Neural progenitor cell (in vitro differentiated cells): Measurements from ENCODE around the gene SLC27A5. TPM values are rescaled to one million over a fixed set of nuclear protein-coding genes. Genes with fewer than 3 reads are reported as not detected.

Experiments
- DNase-seq: peaks from one replicate; pipeline ENCODE4 v3.0.0-alpha.2; 2016; ENCODE audit warnings: low spot score
- H2AFZ ChIP-seq: fragments of 200-600 bp; sonication (generic); replicated peaks from 2 replicates; pipeline ENCODE4 v1.6.1; 2016; ENCODE audit warnings: antibody characterized with exemption
- H3F3A ChIP-seq: fragments of 200-600 bp; sonication (generic); 2 replicates; pipeline ENCODE4 v1.6.1; 2016; ENCODE audit warnings: antibody characterized with exemption, low read depth
- H3K27ac ChIP-seq: fragments of 200-600 bp; sonication (generic); 2 replicates; pipeline ENCODE4 v1.5.1; 2016; ENCODE audit warnings: mild to moderate bottlenecking
- H3K27me3 ChIP-seq: fragments of 200-600 bp; sonication (generic); 2 replicates; pipeline ENCODE4 v1.6.1; 2016; ENCODE audit warnings: mild to moderate bottlenecking, moderate library complexity
- H3K36me3 ChIP-seq: fragments of 200-600 bp; sonication (generic); 2 replicates; pipeline ENCODE4 v1.5.1; 2016
- H3K4me1 ChIP-seq: fragments of 200-600 bp; sonication (generic); 2 replicates; pipeline ENCODE4 v1.6.1; 2016; ENCODE audit warnings: mixed run types
- H3K4me2 ChIP-seq: fragments of 200-600 bp; sonication (generic); 2 replicates; pipeline ENCODE4 v1.6.1; 2016
- H3K4me3 ChIP-seq: fragments of 200-600 bp; sonication (generic); 2 replicates; pipeline ENCODE4 v1.5.1; 2016
- H3K79me2 ChIP-seq: fragments of 200-600 bp; sonication (generic); 2 replicates; pipeline ENCODE4 v1.6.1; 2016; ENCODE audit warnings: low read depth
- H3K9ac ChIP-seq: fragments of 200-600 bp; sonication (generic); 2 replicates; pipeline ENCODE4 v1.6.1; 2016
- H3K9me3 ChIP-seq: fragments of 200-600 bp; sonication (generic); 2 replicates; pipeline ENCODE4 v1.5.1; 2016; ENCODE audit warnings: low read depth
- H4K20me1 ChIP-seq: fragments of 200-600 bp; sonication (generic); 2 replicates; pipeline ENCODE4 v1.6.1; 2016; ENCODE audit warnings: low read depth
- H3K27ac Mint-ChIP-seq: 3 replicates; pipeline ENCODE4 v1.8.0; 2021; ENCODE audit warnings: mixed read lengths
- H3K27me3 Mint-ChIP-seq: 2 replicates; pipeline ENCODE4 v1.8.0; 2022; ENCODE audit warnings: low read depth, mild to moderate bottlenecking, inconsistent platforms, moderate library complexity, mixed read lengths; ENCODE audit not compliant: insufficient read depth
- H3K36me3 Mint-ChIP-seq: 3 replicates; pipeline ENCODE4 v1.8.0; 2021; ENCODE audit warnings: mixed read lengths
- H3K4me1 Mint-ChIP-seq: 3 replicates; pipeline ENCODE4 v1.8.0; 2021; ENCODE audit warnings: mixed read lengths
- H3K4me3 Mint-ChIP-seq: 3 replicates; pipeline ENCODE4 v1.8.0; 2021; ENCODE audit warnings: mild to moderate bottlenecking, moderate library complexity, mixed read lengths
- H3K9me3 Mint-ChIP-seq: 3 replicates; pipeline ENCODE4 v1.8.0; 2020; ENCODE audit warnings: mixed read lengths
- EZH2 ChIP-seq: fragments of 200-600 bp; sonication (generic); IDR thresholded peaks from 2 replicates; pipeline ENCODE4 v1.6.1; 2017; ENCODE audit warnings: antibody characterized with exemption, mild to moderate bottlenecking, moderate library complexity
- EZH2phosphoT487 ChIP-seq: fragments of 200-600 bp; sonication (generic); IDR thresholded peaks from 2 replicates; pipeline ENCODE4 v1.6.1; 2017; ENCODE audit warnings: antibody characterized with exemption
- total RNA-seq: library from RNA; depleted of rRNA; stranded (reverse); fragments of >200 nt; gene quantifications from 2 replicates; pipeline ENCODE4 v1.2.3, GENCODE V29; 2015; ENCODE audit warnings: low replicate concordance
- TF ChIP-seq, protein P1 (sequence below): fragments of 200-600 bp; sonication (generic); IDR thresholded peaks from 2 replicates; pipeline ENCODE4 v1.5.1; 2017; ENCODE audit warnings: antibody characterized with exemption, mild to moderate bottlenecking

The SLC27A5 gene
- total RNA-seq, 1 donor from 2014 or later: 17.1 TPM

DNA sequence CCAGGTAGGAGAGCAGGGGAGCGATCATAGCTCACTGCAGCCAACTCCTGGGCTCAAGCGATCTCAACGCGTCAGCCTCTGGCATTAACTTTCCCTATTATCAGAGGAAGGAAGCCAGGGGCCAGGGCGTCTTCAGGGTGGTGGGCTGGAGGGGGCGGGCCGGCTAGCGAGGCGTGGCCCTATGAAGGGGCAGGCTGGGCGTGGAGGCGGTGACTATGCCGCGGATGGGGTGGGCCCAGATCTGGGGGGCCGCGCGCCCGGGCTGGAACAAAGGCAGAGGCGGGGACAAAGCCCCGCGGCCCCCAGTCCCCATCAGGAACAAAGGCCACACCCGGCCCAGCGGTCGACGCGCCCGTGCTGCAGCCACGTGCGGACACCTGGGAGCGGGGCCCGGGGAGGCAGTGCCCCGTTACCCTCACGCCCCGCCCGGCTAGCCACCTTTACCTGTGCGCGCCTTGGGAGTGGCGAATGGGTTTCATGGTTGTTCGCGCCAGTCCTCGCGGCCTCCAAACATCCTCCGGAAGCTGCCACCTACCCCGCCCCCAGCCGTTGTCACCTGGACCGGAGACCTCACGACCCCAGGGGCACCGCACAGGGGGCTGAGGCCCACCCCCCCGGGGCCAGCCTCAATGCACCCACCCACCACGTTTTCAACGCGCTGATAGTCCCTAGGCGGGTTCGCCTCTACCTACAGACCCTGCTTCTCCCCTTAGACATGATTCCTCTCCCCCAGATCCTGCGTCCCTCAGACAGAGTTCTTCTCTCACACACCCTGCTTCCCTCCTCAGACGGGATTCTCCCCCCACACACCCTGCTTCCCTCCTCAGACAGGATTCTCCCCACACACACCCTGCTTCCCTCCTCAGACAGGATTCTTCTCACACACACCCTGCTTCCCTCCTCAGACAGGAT, 26.7 kb upstream of the SLC27A5 start:
- Mint-ChIP-seq H3K4me1 (peaks cover 8% of the 10 kb centered on the region), H3K27me3 (peaks cover 16% of the 10 kb centered on the region), H3K4me3 (peak overlapping the region; percentile 84), H3K9me3 (no peaks in the 10 kb centered on the region), H3K27ac (peak overlapping the region; percentile 72), H3K36me3 (no peaks in the 10 kb centered on the region)
- H3K4me3 ChIP-seq: peak overlapping the region; percentile 54
- H3K36me3 ChIP-seq: no peaks in the 10 kb centered on the region
- peaks cover 21% of the 10 kb centered on the region for H3F3A ChIP-seq
- peak overlapping the region; percentile 73 for H3K27ac ChIP-seq
- TF ChIP-seq EZH2phosphoT487 (no peak), EZH2 (no peak)
- TF ChIP-seq, protein P1, sequence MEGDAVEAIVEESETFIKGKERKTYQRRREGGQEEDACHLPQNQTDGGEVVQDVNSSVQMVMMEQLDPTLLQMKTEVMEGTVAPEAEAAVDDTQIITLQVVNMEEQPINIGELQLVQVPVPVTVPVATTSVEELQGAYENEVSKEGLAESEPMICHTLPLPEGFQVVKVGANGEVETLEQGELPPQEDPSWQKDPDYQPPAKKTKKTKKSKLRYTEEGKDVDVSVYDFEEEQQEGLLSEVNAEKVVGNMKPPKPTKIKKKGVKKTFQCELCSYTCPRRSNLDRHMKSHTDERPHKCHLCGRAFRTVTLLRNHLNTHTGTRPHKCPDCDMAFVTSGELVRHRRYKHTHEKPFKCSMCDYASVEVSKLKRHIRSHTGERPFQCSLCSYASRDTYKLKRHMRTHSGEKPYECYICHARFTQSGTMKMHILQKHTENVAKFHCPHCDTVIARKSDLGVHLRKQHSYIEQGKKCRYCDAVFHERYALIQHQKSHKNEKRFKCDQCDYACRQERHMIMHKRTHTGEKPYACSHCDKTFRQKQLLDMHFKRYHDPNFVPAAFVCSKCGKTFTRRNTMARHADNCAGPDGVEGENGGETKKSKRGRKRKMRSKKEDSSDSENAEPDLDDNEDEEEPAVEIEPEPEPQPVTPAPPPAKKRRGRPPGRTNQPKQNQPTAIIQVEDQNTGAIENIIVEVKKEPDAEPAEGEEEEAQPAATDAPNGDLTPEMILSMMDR: no peak
- DNase-seq: peak; percentile 92
- H3K9me3 ChIP-seq: no peaks in the 10 kb centered on the region
- H3K9ac ChIP-seq: no peak overlapping the region
- no peaks in the 10 kb centered on the region for H4K20me1 ChIP-seq
- H3K27me3 ChIP-seq: peaks cover 42% of the 10 kb centered on the region
- peak overlapping the region; percentile 61 for H2AFZ ChIP-seq
- peaks cover 4% of the 10 kb centered on the region for H3K4me1 ChIP-seq
- H3K4me2 ChIP-seq: peak overlapping the region; percentile 83
- H3K79me2 ChIP-seq: no peaks in the 10 kb centered on the region

DNA sequence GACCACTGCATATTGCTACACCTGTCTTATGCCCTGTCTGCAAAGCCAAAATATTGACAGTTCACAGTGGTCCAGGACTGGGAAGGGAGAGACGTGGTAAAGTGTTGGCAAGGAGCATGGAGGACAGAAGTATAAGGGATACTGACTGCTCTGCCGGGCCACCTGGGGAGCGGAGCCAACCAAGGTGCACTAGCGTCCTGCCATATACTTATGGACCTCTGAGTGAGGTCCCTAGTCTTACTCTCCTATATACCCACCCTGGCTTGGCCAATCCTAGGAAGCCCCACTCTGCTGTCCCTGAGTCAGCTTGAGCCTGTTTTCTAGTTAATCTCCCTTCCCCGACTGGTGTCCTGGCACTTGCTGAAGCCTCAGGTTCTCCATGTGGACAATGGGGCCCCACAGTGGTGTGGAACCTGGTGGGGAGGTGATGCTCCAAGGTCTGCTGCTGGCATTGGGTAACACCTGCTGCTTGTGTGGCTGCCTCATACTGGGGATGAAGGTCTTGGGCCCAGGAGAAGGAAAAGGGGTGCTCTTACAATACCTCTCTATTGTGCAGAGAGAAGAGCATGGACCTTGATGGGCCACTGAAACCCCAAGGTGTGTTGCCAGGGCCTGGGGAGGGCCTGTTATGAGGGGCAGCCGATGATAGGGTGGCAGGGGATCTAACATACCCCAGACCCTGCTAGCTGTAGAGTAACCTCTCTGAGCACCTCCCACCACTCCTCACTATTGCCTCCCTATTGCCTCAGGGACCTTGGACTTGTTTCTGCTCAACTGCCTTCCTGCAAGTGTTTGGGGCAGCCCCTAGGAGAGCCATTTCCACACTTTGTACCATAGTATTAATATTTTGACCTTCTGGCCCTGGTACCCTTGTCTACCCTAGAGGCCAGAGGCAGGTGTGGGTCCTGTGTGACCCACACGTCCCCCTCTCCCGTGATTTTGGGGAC, 25.3 kb upstream of the SLC27A5 start:
- H3K4me3 ChIP-seq: peak overlapping the region; percentile 54
- Mint-ChIP-seq H3K4me3 (peak overlapping the region; percentile 55), H3K9me3 (no peaks in the 10 kb centered on the region)

GRCh38 chr19:58535857-58536256, 24.1 kb upstream of the SLC27A5 start:
- no peak overlapping the region for H3K4me3 ChIP-seq
- H4K20me1 ChIP-seq: no peaks in the 10 kb centered on the region
- H3K9me3 Mint-ChIP-seq: no peaks in the 10 kb centered on the region
- H3K4me3 Mint-ChIP-seq: peak overlapping the region; percentile 32
- TF ChIP-seq EZH2phosphoT487 (no peak), EZH2 (no peak)
- TF ChIP-seq, protein P1: no peak
- H3K9me3 ChIP-seq: no peaks in the 10 kb centered on the region
- H3K27me3 ChIP-seq: peaks cover 30% of the 10 kb centered on the region
- peak overlapping the region; percentile 6 for H3K27ac Mint-ChIP-seq
- H3K79me2 ChIP-seq: no peaks in the 10 kb centered on the region
- H3F3A ChIP-seq: peaks cover 15% of the 10 kb centered on the region
- H3K36me3 ChIP-seq: no peaks in the 10 kb centered on the region
- no peak overlapping the region for H3K27ac ChIP-seq
- no peaks in the 10 kb centered on the region for H3K36me3 Mint-ChIP-seq
- no peak overlapping the region for H3K4me2 ChIP-seq
- peaks cover 6% of the 10 kb centered on the region for H3K4me1 Mint-ChIP-seq
- H3K9ac ChIP-seq: no peak overlapping the region
- no peak for DNase-seq
- H3K4me1 ChIP-seq: peaks cover 4% of the 10 kb centered on the region
- peaks cover 19% of the 10 kb centered on the region for H3K27me3 Mint-ChIP-seq
- no peak overlapping the region for H2AFZ ChIP-seq

More for the DNA sequence above, 25.3 kb upstream of the SLC27A5 start:
- H3K4me2 ChIP-seq: peak overlapping the region; percentile 83
- Mint-ChIP-seq H3K27me3 (peaks cover 15% of the 10 kb centered on the region), H3K27ac (peak overlapping the region; percentile 25), H3K36me3 (no peaks in the 10 kb centered on the region), H3K4me1 (peaks cover 6% of the 10 kb centered on the region)
- no peaks in the 10 kb centered on the region for H3K9me3 ChIP-seq
- H3K27me3 ChIP-seq: peaks cover 32% of the 10 kb centered on the region
- no peak for DNase-seq
- H3K4me1 ChIP-seq: peaks cover 4% of the 10 kb centered on the region
- H3K79me2 ChIP-seq: no peaks in the 10 kb centered on the region
- H2AFZ ChIP-seq: no peak overlapping the region
- H3K9ac ChIP-seq: no peak overlapping the region
- H3F3A ChIP-seq: peaks cover 15% of the 10 kb centered on the region
- no peaks in the 10 kb centered on the region for H3K36me3 ChIP-seq
- no peak overlapping the region for H3K27ac ChIP-seq
- no peak for TF ChIP-seq EZH2phosphoT487
- no peak for TF ChIP-seq EZH2
- TF ChIP-seq, protein P1: no peak
- no peaks in the 10 kb centered on the region for H4K20me1 ChIP-seq
